CMK (cell line): ENCODE results near the gene FOXL3.

Experiments
- DNase-seq: peaks from one replicate; pipeline ENCODE4 v3.0.0-alpha.2; 2010; ENCODE audit warnings: low read depth

FOXL3 gene

GRCh38 chr7:338295-339061 is 48.5 kb downstream of the FOXL3 start:
- DNase-seq = no peak

- no peak for DNase-seq
These were observed 49.0 kb downstream of the FOXL3 start for GRCh38 chr7:339062-339342.

GRCh38 chr7:339696-340095 is 49.7 kb downstream of the FOXL3 start:
- no peak for DNase-seq

- DNase-seq = no peak
These were observed 50.4 kb downstream of the FOXL3 start for GRCh38 chr7:340200-340937.
